ENCODE data around the gene DEFB118. TPM values are rescaled to one million over a fixed set of nuclear protein-coding genes. Genes with fewer than 3 reads are reported as not detected.
"Not testable (repeated sequence)": the region's sequence is repeated elsewhere in the genome, so short reads cannot be mapped to it uniquely, and the experiment has no call there.

The DEFB118 gene
- total and polyA plus RNA-seq, 2 experiments from 2014 or later, result not detected

DNA sequence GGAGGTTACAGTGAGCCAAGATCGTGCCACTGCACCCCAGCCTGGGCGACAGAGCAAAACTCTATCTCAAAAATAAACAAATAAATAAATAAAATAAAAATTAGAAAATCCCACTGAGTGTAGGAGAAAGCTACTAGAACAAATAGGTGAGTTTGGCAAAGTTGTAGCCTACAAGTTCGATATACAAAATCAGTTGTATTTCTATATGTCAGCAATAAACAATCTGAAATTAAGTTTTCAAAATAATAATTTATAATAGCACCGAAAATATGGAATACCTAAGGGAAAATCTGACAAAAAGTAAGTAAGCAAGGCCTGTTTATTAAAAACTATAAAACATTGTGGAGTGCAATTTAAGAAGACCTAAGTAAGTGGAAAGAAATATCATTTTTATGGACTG is 5.1 kb upstream of the DEFB118 start:
- no peaks in the 10 kb centered on the region for H3K9me3 ChIP-seq (ENCODE audit: low read depth)

DNA sequence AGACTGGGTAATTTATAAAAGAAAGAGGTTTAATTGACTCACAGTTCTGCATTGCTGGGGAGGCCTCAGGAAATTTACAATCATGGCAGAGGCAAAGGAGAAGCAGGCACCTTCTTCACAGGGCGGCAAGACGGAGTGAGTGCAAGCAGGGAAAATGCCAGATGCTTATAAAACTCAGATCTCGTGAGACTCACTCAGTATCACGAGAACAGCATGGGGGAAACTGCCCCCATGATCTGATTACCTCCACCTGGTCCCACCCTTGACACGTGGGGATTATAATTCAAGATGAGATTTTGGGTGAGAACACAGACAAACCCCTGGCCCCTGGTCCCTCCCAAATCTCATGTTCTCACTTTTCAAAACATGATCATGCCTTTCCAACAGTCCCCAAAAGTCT is 4.1 kb upstream of the DEFB118 start:
- H3K9me3 ChIP-seq (ENCODE audit: low read depth); H3K36me3 ChIP-seq; H3K4me1 ChIP-seq (ENCODE audit: low read depth); H3K27ac ChIP-seq; H3K4me3 ChIP-seq; H3K27me3 ChIP-seq; DNase-seq (ENCODE audit: low read depth in 1 of 2, low spot score in 1 of 2): not testable (repeated sequence)

More for the DNA sequence above, 5.1 kb upstream of the DEFB118 start:
- Histone ChIP-seq H3K4me1 (ENCODE audit: low read depth) (no peaks in the 10 kb centered on the region), H3K36me3 (no peaks in the 10 kb centered on the region), H3K27me3 (no peaks in the 10 kb centered on the region), H3K27ac (no peak overlapping the region), H3K4me3 (no peak overlapping the region)
- DNase-seq (ENCODE audit: low read depth in 1 of 2, low spot score in 1 of 2), result no peak
- TF ChIP-seq, protein P1, sequence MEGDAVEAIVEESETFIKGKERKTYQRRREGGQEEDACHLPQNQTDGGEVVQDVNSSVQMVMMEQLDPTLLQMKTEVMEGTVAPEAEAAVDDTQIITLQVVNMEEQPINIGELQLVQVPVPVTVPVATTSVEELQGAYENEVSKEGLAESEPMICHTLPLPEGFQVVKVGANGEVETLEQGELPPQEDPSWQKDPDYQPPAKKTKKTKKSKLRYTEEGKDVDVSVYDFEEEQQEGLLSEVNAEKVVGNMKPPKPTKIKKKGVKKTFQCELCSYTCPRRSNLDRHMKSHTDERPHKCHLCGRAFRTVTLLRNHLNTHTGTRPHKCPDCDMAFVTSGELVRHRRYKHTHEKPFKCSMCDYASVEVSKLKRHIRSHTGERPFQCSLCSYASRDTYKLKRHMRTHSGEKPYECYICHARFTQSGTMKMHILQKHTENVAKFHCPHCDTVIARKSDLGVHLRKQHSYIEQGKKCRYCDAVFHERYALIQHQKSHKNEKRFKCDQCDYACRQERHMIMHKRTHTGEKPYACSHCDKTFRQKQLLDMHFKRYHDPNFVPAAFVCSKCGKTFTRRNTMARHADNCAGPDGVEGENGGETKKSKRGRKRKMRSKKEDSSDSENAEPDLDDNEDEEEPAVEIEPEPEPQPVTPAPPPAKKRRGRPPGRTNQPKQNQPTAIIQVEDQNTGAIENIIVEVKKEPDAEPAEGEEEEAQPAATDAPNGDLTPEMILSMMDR (IDR thresholded peaks at IDR 0.05; ENCODE audit: low read depth, low read length), result no peak

DNA sequence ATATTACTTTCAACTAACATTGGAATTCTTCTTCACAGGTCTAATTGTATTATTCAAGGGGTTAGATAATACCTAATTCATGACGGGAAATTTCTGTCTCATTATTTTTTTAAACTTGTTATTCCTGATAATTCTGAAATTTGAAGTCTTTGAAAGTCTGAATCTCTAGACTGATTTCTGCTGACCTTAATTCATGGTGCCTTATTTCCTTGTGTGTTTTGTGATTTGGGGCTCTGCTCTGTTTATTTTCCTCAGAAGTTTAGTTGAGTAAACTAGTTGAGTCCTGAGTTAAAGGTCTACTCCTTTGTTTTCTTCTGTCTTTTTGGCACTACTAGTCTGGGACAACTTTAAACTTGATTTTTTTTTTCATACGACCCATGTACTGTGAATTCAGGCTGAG is 5.9 kb downstream of the DEFB118 start:
- no peaks in the 10 kb centered on the region for H3K4me1 ChIP-seq (ENCODE audit: low read depth)
- DNase-seq (ENCODE audit: low read depth in 1 of 2, low spot score in 1 of 2), result no peak
- no peaks in the 10 kb centered on the region for H3K27me3 ChIP-seq
- H3K27ac ChIP-seq, result no peak overlapping the region
- H3K4me3 ChIP-seq, result no peak overlapping the region
- no peaks in the 10 kb centered on the region for H3K36me3 ChIP-seq
- TF ChIP-seq, protein P1 (IDR thresholded peaks at IDR 0.05; ENCODE audit: low read depth, low read length), result no peak
- no peaks in the 10 kb centered on the region for H3K9me3 ChIP-seq (ENCODE audit: low read depth)

DNA sequence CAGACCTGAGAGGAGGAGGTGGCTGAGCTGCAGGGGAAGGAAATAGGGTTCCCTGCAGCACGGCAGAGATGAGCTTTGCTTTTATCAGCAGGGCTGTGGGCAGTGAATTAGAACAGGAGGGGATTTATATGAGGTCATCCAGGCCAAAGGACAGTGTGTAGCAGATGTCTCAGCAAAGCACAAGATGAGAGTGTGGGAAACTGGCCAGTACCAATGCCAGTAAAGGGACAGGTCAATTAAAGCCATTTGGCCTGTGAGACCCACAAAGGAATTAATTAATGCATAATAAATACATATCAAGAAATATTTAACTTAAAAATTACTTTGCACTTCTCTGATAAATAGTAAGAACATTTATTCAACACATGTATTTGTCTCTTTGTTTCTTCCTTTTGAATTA is 22.1 kb downstream of the DEFB118 start, which contains the start of gene DEFB119:
Gene DEFB119 (minus strand): TSS at position 101 of the 400 bp plus-strand sequence. CDS start 107 bp downstream, outside the sequence.
- no peaks in the 10 kb centered on the region for H3K36me3 ChIP-seq
- no peaks in the 10 kb centered on the region for H3K4me1 ChIP-seq (ENCODE audit: low read depth)
- H3K27me3 ChIP-seq, result no peaks in the 10 kb centered on the region
- no peak for DNase-seq (ENCODE audit: low read depth in 1 of 2, low spot score in 1 of 2)
- H3K27ac ChIP-seq, result no peak within 1 kb of the TSS
- no peak within 1 kb of the TSS for H3K4me3 ChIP-seq
- H3K9me3 ChIP-seq (ENCODE audit: low read depth), result no peaks in the 10 kb centered on the region
- TF ChIP-seq, protein P1 (IDR thresholded peaks at IDR 0.05; ENCODE audit: low read depth, low read length), result no peak

DNA sequence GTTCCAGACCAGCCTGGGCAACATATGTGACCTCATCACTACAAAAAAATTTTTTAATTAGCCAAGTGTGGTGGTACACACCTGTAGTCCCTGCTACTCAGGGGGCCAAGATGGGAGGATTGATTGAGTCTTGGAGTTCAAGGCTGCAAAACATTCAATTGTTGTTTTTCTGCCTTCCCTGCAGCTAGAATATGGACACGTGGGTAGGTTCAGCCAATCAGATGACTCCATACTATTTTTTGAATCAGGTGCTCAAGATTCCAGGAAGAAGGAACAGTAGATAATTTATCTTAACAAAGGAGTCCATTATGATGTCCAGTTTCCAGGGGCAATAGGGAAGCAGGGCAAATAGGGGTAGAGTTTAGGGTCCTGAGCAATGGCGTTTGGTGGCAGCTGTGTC is 24.4 kb downstream of the DEFB118 start:
- H3K4me3 ChIP-seq, result no peak overlapping the region
- H3K9me3 ChIP-seq (ENCODE audit: low read depth), result no peaks in the 10 kb centered on the region
- H3K36me3 ChIP-seq, result no peaks in the 10 kb centered on the region
- no peaks in the 10 kb centered on the region for H3K27me3 ChIP-seq
- H3K27ac ChIP-seq, result no peak overlapping the region
- no peak for DNase-seq (ENCODE audit: low read depth in 1 of 2, low spot score in 1 of 2)
- no peaks in the 10 kb centered on the region for H3K4me1 ChIP-seq (ENCODE audit: low read depth)
- TF ChIP-seq, protein P1 (IDR thresholded peaks at IDR 0.05; ENCODE audit: low read depth, low read length), result no peak

DNA sequence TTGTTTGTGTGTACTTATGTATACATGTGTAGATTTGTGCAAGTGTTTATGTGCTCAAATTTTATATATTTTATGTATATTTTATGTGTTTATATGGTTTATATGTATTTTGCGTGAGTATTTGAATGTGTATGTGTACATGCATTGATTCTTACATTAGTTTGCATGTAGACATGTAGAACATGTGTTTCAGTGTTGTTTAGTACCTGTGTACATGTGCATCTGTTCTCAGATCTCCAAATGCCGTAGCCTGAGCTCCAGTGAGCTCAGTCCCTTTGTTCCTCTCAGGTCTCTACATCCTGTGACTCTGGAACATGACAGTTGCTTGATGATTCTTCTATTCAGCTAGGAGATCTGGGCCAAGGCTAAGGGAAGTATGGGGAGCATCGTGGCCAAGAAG is 26.5 kb downstream of the DEFB118 start:
- TF ChIP-seq, protein P1 (IDR thresholded peaks at IDR 0.05; ENCODE audit: low read depth, low read length), result no peak
- Histone ChIP-seq H3K4me1 (ENCODE audit: low read depth) (no peaks in the 10 kb centered on the region), H3K9me3 (ENCODE audit: low read depth) (no peaks in the 10 kb centered on the region), H3K4me3 (no peak overlapping the region), H3K27me3 (no peaks in the 10 kb centered on the region), H3K36me3 (no peaks in the 10 kb centered on the region), H3K27ac (no peak overlapping the region)
- no peak for DNase-seq (ENCODE audit: low read depth in 1 of 2, low spot score in 1 of 2)
